ENCODE measurements around the gene PTCD2. TPM values are rescaled to one million over a fixed set of nuclear protein-coding genes. Genes with fewer than 3 reads are reported as not detected.

Gene PTCD2
- total and polyA plus RNA-seq, 2 donors (not counting 3 experiments of a cell fraction or from before 2014, with no cell fraction given), result 4.3 to 6.7 TPM

GRCh38 chr5:72281764-72282499 lies 38.2 kb upstream of the PTCD2 start:
- FAIRE-seq (no peak), DNase-seq (ENCODE audit: low read depth, low spot score) (peak; percentile 39)
- TF ChIP-seq JUN (IDR thresholded peaks at IDR 0.05; ENCODE audit: borderline replicate concordance, insufficient read depth, insufficient read length, low read depth) (no peak), POLR2A (IDR thresholded peaks at IDR 0.05; ENCODE audit: low read depth, low read length) (no peak), GATA2 (IDR thresholded peaks at IDR 0.05; ENCODE audit: insufficient read depth, insufficient read length, low read depth, low read length) (no peak), MAX (IDR thresholded peaks at IDR 0.05; ENCODE audit: insufficient read depth, insufficient read length) (no peak), MYC (IDR thresholded peaks at IDR 0.05; ENCODE audit: low read depth, low read length) (no peak), CTCF (IDR thresholded peaks at IDR 0.05; ENCODE audit: extremely low read depth in 1 of 2, insufficient read depth in 1 of 2, low read depth in 1 of 2, low read length in 2 of 2) (no peak), POLR2AphosphoS5 (IDR thresholded peaks at IDR 0.05; ENCODE audit: insufficient read depth, low read depth, low read length) (no peak), FOS (IDR thresholded peaks at IDR 0.05; ENCODE audit: borderline replicate concordance, insufficient read depth, low read length) (no peak), EZH2 (IDR thresholded peaks at IDR 0.05; ENCODE audit: borderline replicate concordance, low read depth, low read length, severe bottlenecking) (no peak)
- Histone ChIP-seq H3K4me1 (ENCODE audit: control insufficient read depth, extremely low read depth, insufficient read depth, low read length) (peaks cover 18% of the 10 kb centered on the region), H3K27me3 (ENCODE audit: control insufficient read depth in 2 of 2, insufficient read depth in 2 of 2, low read length in 2 of 2) (no peaks in the 10 kb centered on the region), H3K27ac (ENCODE audit: insufficient read depth, low read depth, low read length) (no peak overlapping the region), H3K9ac (replicated peaks; ENCODE audit: extremely low read depth, insufficient read depth, low read length) (no peak overlapping the region), H3K79me2 (ENCODE audit: control insufficient read depth, insufficient read depth, low read length) (peaks cover 4% of the 10 kb centered on the region), H3K4me3 (replicated peaks in 1 of 3; ENCODE audit: insufficient read depth in 1 of 3, low read depth in 1 of 3, low read length in 3 of 3) (no peak overlapping the region), H3K4me2 (ENCODE audit: insufficient read depth, low read length) (no peak overlapping the region), H3K36me3 (ENCODE audit: control insufficient read depth in 2 of 2, extremely low read depth in 1 of 2, insufficient read depth in 2 of 2, low read length in 2 of 2) (no peaks in the 10 kb centered on the region), H2AFZ (ENCODE audit: low read depth, low read length) (no peak overlapping the region), H3K9me3 (replicated peaks; ENCODE audit: control insufficient read depth, insufficient read depth, low read length) (no peaks in the 10 kb centered on the region), H4K20me1 (replicated peaks; ENCODE audit: control insufficient read depth, extremely low read depth, insufficient read depth, low read length) (no peaks in the 10 kb centered on the region), H3K9me1 (replicated peaks; ENCODE audit: control insufficient read depth, extremely low read depth, insufficient read depth, low read length) (no peaks in the 10 kb centered on the region)
- CTCF ChIA-PET, result interaction anchor here (0.7 to 4.1 kb wide), 18 partner anchors 9 to 536 kb away, joined by 3 to 22 read pairs (median 4); no protein-coding TSS in a partner anchor
- intact Hi-C loops (cut with micrococcal nuclease), result no loop called here
- dilution Hi-C loops (cut with MboI; ENCODE audit: extremely low pct_ligation_motif_present, low sequenced_read_pairs), result no loop called here
- no TSS peak for BruUV-seq (replicated peaks)
- POLR2A ChIA-PET, result interaction anchor here (0.6 to 1.3 kb wide), 3 partner anchors 26 to 582 kb away, joined by 3 to 5 read pairs (median 3); no protein-coding TSS in a partner anchor
